OCI-LY1 (cell line): Measurements from ENCODE around the gene PFN4.

Experiments
- H2AFZ ChIP-seq: fragments of 200-600 bp; sonication (generic), shearing (Covaris generic); 2 replicates; pipeline ENCODE4 v1.6.0; 2014; ENCODE audit warnings: antibody characterized with exemption, mild to moderate bottlenecking, low read length
- H3F3A ChIP-seq: fragments of 200-600 bp; sonication (generic), shearing (Covaris generic); 2 replicates; pipeline ENCODE4 v1.6.0; 2014; ENCODE audit warnings: mild to moderate bottlenecking, antibody characterized with exemption, low read length, moderate library complexity; ENCODE audit not compliant: insufficient read depth
- H3K27ac ChIP-seq: fragments of 200-600 bp; sonication (generic); 2 replicates; pipeline ENCODE4 v1.5.1; 2014; ENCODE audit warnings: low read length, mixed run types, mild to moderate bottlenecking, low read depth; ENCODE audit not compliant: poor library complexity, severe bottlenecking
- H3K27me3 ChIP-seq: fragments of 200-600 bp; sonication (generic); 2 replicates; pipeline ENCODE4 v1.6.0; 2014; ENCODE audit warnings: antibody characterized with exemption, mild to moderate bottlenecking, low read length, moderate library complexity; ENCODE audit not compliant: insufficient read depth
- H3K36me3 ChIP-seq: fragments of 200-600 bp; sonication (generic); 2 replicates; pipeline ENCODE4 v1.6.1; 2014; ENCODE audit warnings: mild to moderate bottlenecking, antibody characterized with exemption, low read length, moderate library complexity, mixed read lengths; ENCODE audit not compliant: insufficient read depth
- H3K4me1 ChIP-seq: fragments of 200-600 bp; sonication (generic); 2 replicates; pipeline ENCODE4 v1.5.1; 2014; ENCODE audit warnings: mild to moderate bottlenecking, low read length, moderate library complexity; ENCODE audit not compliant: insufficient read depth, severe bottlenecking
- H3K4me2 ChIP-seq: fragments of 200-600 bp; sonication (generic), shearing (Covaris generic); 2 replicates; pipeline ENCODE4 v1.6.1; 2014; ENCODE audit warnings: low read length
- H3K4me3 ChIP-seq: fragments of 200-600 bp; sonication (generic); 2 replicates; pipeline ENCODE4 v1.5.1; 2014; ENCODE audit warnings: low read length, low read depth, mild to moderate bottlenecking, mixed read lengths; ENCODE audit not compliant: poor library complexity, severe bottlenecking
- H3K79me2 ChIP-seq: fragments of 200-600 bp; shearing (Covaris generic); 2 replicates; pipeline ENCODE4 v1.6.1; 2016; ENCODE audit warnings: mixed run types, low read length, mixed read lengths; ENCODE audit not compliant: insufficient read depth
- H3K9ac ChIP-seq: fragments of 200-600 bp; sonication (generic), shearing (Covaris generic); 2 replicates; pipeline ENCODE4 v1.6.1; 2014; ENCODE audit warnings: mild to moderate bottlenecking, low read length, mixed read lengths
- H3K9me2 ChIP-seq: fragments of 200-600 bp; sonication (generic), shearing (Covaris generic); 2 replicates; pipeline ENCODE4 v1.6.1; 2014; ENCODE audit warnings: low read depth, mild to moderate bottlenecking, low read length, mixed read lengths
- H3K9me3 ChIP-seq: fragments of 200-600 bp; shearing (Covaris generic); 2 replicates; pipeline ENCODE4 v1.6.1; 2014; ENCODE audit warnings: low read length, mixed read lengths
- H4K20me1 ChIP-seq: fragments of 200-600 bp; sonication (generic), shearing (Covaris generic); 2 replicates; pipeline ENCODE4 v1.6.0; 2016; ENCODE audit warnings: mild to moderate bottlenecking, low read length; ENCODE audit not compliant: insufficient read depth
- CTCF ChIP-seq: fragments of 200-600 bp; sonication (generic), shearing (Covaris generic); IDR thresholded peaks from 2 replicates; pipeline ENCODE4 v1.5.1; 2017; ENCODE audit warnings: mild to moderate bottlenecking, antibody characterized with exemption, low read length, moderate library complexity, mixed read lengths
- EZH2 ChIP-seq: fragments of 200-600 bp; sonication (generic), shearing (Covaris generic); IDR thresholded peaks from 2 replicates; pipeline ENCODE4 v1.8.0; 2017; ENCODE audit warnings: borderline replicate concordance, mixed run types, mild to moderate bottlenecking, antibody characterized with exemption, low read length, moderate library complexity, mixed read lengths

Gene PFN4

GRCh38 chr2:24160761-24161160 lies 37.6 kb upstream of the PFN4 start:
- no peaks in the 10 kb centered on the region for H3K9me2 ChIP-seq
- TF ChIP-seq CTCF (no peak), EZH2 (no peak)
- H3K27ac ChIP-seq: no peak overlapping the region
- no peaks in the 10 kb centered on the region for H3K36me3 ChIP-seq
- no peaks in the 10 kb centered on the region for H3K79me2 ChIP-seq
- no peaks in the 10 kb centered on the region for H3K4me1 ChIP-seq
- no peak overlapping the region for H3K4me3 ChIP-seq
- 0 out of 2 replicates have a peak, but pooled peaks cover 4% of the 10 kb centered on the region for H3K9me3 ChIP-seq
- no peaks in the 10 kb centered on the region for H4K20me1 ChIP-seq
- H3K27me3 ChIP-seq: no peaks in the 10 kb centered on the region
- H3K9ac ChIP-seq: no peak overlapping the region
- H3F3A ChIP-seq: no peaks in the 10 kb centered on the region
- H3K4me2 ChIP-seq: no peak overlapping the region
- no peak overlapping the region for H2AFZ ChIP-seq

- 0 out of 2 replicates have a peak, but pooled peaks cover 4% of the 10 kb centered on the region for H3K9me3 ChIP-seq
- no peaks in the 10 kb centered on the region for H3K4me1 ChIP-seq
- H3K4me2 ChIP-seq: no peak overlapping the region
- no peaks in the 10 kb centered on the region for H4K20me1 ChIP-seq
- H3F3A ChIP-seq: no peaks in the 10 kb centered on the region
- no peaks in the 10 kb centered on the region for H3K27me3 ChIP-seq
- no peaks in the 10 kb centered on the region for H3K36me3 ChIP-seq
- no peak overlapping the region for H3K9ac ChIP-seq
- H3K27ac ChIP-seq: no peak overlapping the region
- no peak overlapping the region for H3K4me3 ChIP-seq
- H3K9me2 ChIP-seq: no peaks in the 10 kb centered on the region
- H2AFZ ChIP-seq: no peak overlapping the region
- TF ChIP-seq EZH2 (no peak), CTCF (no peak)
- no peaks in the 10 kb centered on the region for H3K79me2 ChIP-seq
These were observed 36.6 kb upstream of the PFN4 start for GRCh38 chr2:24159708-24160107.

DNA sequence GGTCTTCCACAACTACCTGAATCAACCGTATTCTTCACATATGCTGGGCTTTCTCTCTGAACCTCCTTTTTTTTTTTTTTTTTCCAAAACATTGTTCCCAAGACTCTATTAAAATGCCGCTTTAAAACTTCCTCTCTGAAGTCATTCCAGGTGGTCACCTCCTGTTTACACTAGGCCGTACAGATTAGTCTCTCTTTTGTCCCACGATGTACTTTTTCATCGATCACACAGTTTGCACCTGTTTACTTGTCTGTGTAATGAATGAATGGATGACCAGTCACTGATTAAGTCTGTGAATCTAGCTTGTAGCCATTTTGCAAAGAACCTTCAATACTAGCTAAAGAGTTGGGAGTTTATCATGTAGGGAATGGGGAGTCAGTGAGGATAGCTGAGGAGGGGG lies 35.0 kb upstream of the PFN4 start:
- H3K4me3 ChIP-seq: no peak overlapping the region
- H3K9me2 ChIP-seq: no peaks in the 10 kb centered on the region
- no peak overlapping the region for H3K9ac ChIP-seq
- H3K4me1 ChIP-seq: no peaks in the 10 kb centered on the region
- H3K9me3 ChIP-seq: 0 out of 2 replicates have a peak, but pooled peaks cover 4% of the 10 kb centered on the region
- no peaks in the 10 kb centered on the region for H3K79me2 ChIP-seq
- no peaks in the 10 kb centered on the region for H4K20me1 ChIP-seq
- TF ChIP-seq EZH2 (no peak), CTCF (no peak)
- no peak overlapping the region for H3K27ac ChIP-seq
- no peak overlapping the region for H3K4me2 ChIP-seq
- H3K27me3 ChIP-seq: no peaks in the 10 kb centered on the region
- no peaks in the 10 kb centered on the region for H3K36me3 ChIP-seq
- no peaks in the 10 kb centered on the region for H3F3A ChIP-seq
- no peak overlapping the region for H2AFZ ChIP-seq
